Measurements from ENCODE around the gene PLET1.

DNA sequence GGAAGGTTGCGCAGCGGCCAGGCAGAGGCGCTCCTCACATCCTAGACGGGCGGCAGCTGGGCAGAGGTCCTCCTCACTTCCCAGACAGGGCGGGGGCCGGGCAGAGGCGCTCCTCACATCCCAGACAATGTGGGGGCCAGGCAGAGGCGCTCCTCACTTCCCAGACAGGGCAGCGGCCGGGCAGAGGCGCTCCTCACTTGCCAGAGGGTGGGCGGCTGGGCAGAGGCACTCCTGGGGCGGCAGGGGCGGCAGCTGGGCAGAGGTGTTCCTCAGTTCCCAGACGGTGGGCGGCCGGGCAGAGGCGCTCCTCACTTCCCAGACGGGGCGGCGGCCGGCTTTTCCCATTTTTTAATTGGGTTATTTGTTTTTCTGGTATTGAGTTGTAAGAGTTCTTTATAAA lies 54.6 kb downstream of the PLET1 start:
- no peak for TF ChIP-seq EZH2 (IDR thresholded peaks at IDR 0.05; ENCODE audit: low read length, missing control alignments)
- no peak for TF ChIP-seq CTCF (conservative IDR thresholded peaks at IDR 0.05 in 1 of 2, IDR thresholded peaks at IDR 0.05 in 1 of 2; ENCODE audit: low read depth in 1 of 2, low read length in 2 of 2)

Data from fibroblast of lung (primary cell).